Stomach (tissue), 9 donors: ENCODE results near the gene CCDC88B. TPM values are rescaled to one million over a fixed set of nuclear protein-coding genes. Genes with fewer than 3 reads are reported as not detected.

Experiments used
- DNase-seq, 2 donors: peaks; one replicate each; pipeline versions ENCODE4 v3.0.0 to v3.0.0-alpha.2; 2013 to 2019
- H3K27ac ChIP-seq, 5 donors: fragments of 200-600 bp in 4 of 5; sonication (generic) in 4 of 5; one replicate each; pipeline ENCODE4 v1.5.1; 2013 to 2019; ENCODE audit warnings: mild to moderate bottlenecking in 1 of 5, moderate library complexity in 1 of 5
- H3K27me3 ChIP-seq, 3 donors: fragments of 200-600 bp; sonication (generic); one replicate each; pipeline ENCODE4 v1.5.1; 2017 to 2019; ENCODE audit warnings: mixed run types in 1 of 3
- H3K36me3 ChIP-seq, 4 donors: fragments of 200-600 bp; sonication (generic); 1 replicate in 3 of 4; 2 replicates in 1 of 4; pipeline ENCODE4 v1.5.1; 2016 to 2019
- H3K4me1 ChIP-seq, 4 donors: fragments of 200-600 bp; sonication (generic); one replicate each; pipeline ENCODE4 v1.5.1; 2016 to 2019
- H3K4me3 ChIP-seq, 4 donors: fragments of 200-600 bp; sonication (generic) in 3 of 4; one replicate each; pipeline ENCODE4 v1.5.1; 2016 to 2019; ENCODE audit warnings: mild to moderate bottlenecking in 1 of 4
- H3K9me3 ChIP-seq, 4 donors: fragments of 200-600 bp; sonication (generic); one replicate each; pipeline ENCODE4 v1.5.1; 2016 to 2019
- CTCF ChIP-seq, 7 experiments: fragments of 450-650 bp in 4 of 7; fragments of 200-600 bp in 3 of 7; sonication (generic) in 3 of 7; IDR thresholded peaks; one replicate each; pipeline ENCODE4 v1.5.1; 2016 to 2019; ENCODE audit warnings: antibody characterized with exemption in 7 of 7, control low read depth in 2 of 7, mild to moderate bottlenecking in 1 of 7
- EP300 ChIP-seq: sonication (generic); formaldehyde crosslinking; IDR thresholded peaks from one replicate; pipeline ENCODE4 v1.6.1; 2017; ENCODE audit warnings: antibody characterized with exemption
- POLR2A ChIP-seq, 4 donors: fragments of 450-650 bp; IDR thresholded peaks; one replicate each; pipeline ENCODE4 v1.6.1; 2016; ENCODE audit warnings: antibody characterized with exemption in 4 of 4, control low read depth in 2 of 4, mild to moderate bottlenecking in 1 of 4, moderate library complexity in 1 of 4
- POLR2AphosphoS5 ChIP-seq, 3 donors: sonication (generic); formaldehyde crosslinking; IDR thresholded peaks; one replicate each; pipeline ENCODE4 v1.6.1; 2016; ENCODE audit warnings: antibody characterized with exemption in 3 of 3
- WGBS, 5 donors: extraction: QIAGEN DNeasy Blood & Tissue Kit in 3 of 5; methylation state at CpG; one replicate each; pipeline versions ENCODE4 v1.1.5 to v1.1.7; 2013 to 2018; 5-methylcytosine and 5-hydroxymethylcytosine counted together
- intact Hi-C: fragments of 100-400 bp; cut with DNase I; formaldehyde crosslinking; loops from one replicate; pipeline ENCODE4 v1.15.1; 2023; ENCODE audit warnings: low total_unique reads
- polyA plus RNA-seq, 3 donors: library from polyadenylated mRNA; stranded (reverse); fragments of 200-250 nt; gene quantifications; one replicate each; pipeline ENCODE4 v1.2.3, GENCODE V29; 2013
- total RNA-seq, 5 donors: library from RNA; depleted of rRNA; stranded (reverse); fragments of >200 nt; gene quantifications; one replicate each; pipeline versions ENCODE4 v1.1.0 to v1.2.3, GENCODE V29; 2014 to 2016
- donor health status: healthy with polysubstance abuse.
- donor health status: Bipolar disorder and iron deficiency.
- donor health status: healthy.

CCDC88B gene
- total and polyA plus RNA-seq, 8 donors: 1.8 to 137 (median 37.0) TPM

- intact Hi-C loops: no loop called here
- peak overlapping the region; percentile 94 to 99 (median 97) for H3K27ac ChIP-seq
- H3K9me3 ChIP-seq: no peaks in the 10 kb centered on the region
- H3K4me3 ChIP-seq: peak overlapping the region; percentile 69 to 81 (median 76)
- peaks cover 25 to 67% (median 57%) of the 10 kb centered on the region in 4 donors for H3K4me1 ChIP-seq
- H3K27me3 ChIP-seq: no peaks in the 10 kb centered on the region
- peak in 1 of 2 donors; percentile 55 for DNase-seq
- TF ChIP-seq POLR2A (IDR thresholded peaks at IDR 0.05) (no peak), CTCF (IDR thresholded peaks at IDR 0.05) (no peak), EP300 (no peak), POLR2AphosphoS5 (IDR thresholded peaks at IDR 0.05) (no peak)
- 11 to 35% (median 15%) methylated on average over 11 to 19 of the region's 19 CpGs for WGBS, 5 donors
- peaks cover 36 to 57% (median 52%) of the 10 kb centered on the region in 4 donors for H3K36me3 ChIP-seq
These were observed 20.9 kb upstream of the CCDC88B start for GRCh38 chr11:64318766-64319761.

GRCh38 chr11:64320556-64320955 lies 19.4 kb upstream of the CCDC88B start:
- 88 to 93% (median 90%) methylated on average over 4 to 7 of the region's 7 CpGs for WGBS, 5 donors
- peaks cover 25 to 61% (median 58%) of the 10 kb centered on the region in 4 donors for H3K4me1 ChIP-seq
- TF ChIP-seq EP300: no peak
- TF ChIP-seq POLR2A (IDR thresholded peaks at IDR 0.05): no peak
- no peak for TF ChIP-seq POLR2AphosphoS5 (IDR thresholded peaks at IDR 0.05)
- TF ChIP-seq CTCF (IDR thresholded peaks at IDR 0.05): no peak
- H3K27ac ChIP-seq: peak overlapping the region; percentile 84 to 99 (median 95)
- H3K27me3 ChIP-seq: no peaks in the 10 kb centered on the region
- no peaks in the 10 kb centered on the region for H3K9me3 ChIP-seq
- intact Hi-C loops: no loop called here
- no peak overlapping the region for H3K4me3 ChIP-seq
- DNase-seq: peak in 1 of 2 donors; percentile 5
- peaks cover 21 to 42% (median 38%) of the 10 kb centered on the region in 4 donors for H3K36me3 ChIP-seq

GRCh38 chr11:64321026-64321425 lies 19.0 kb upstream of the CCDC88B start:
- 64 to 74% (median 65%) methylated on average over 5 of the region's 5 CpGs for WGBS, 5 donors
- Histone ChIP-seq H3K9me3 (no peaks in the 10 kb centered on the region), H3K4me3 (no peak overlapping the region), H3K27me3 (no peaks in the 10 kb centered on the region), H3K27ac (peak overlapping the region; percentile 84 to 99 (median 95)), H3K36me3 (peaks cover 18 to 38% (median 33%) of the 10 kb centered on the region in 4 donors), H3K4me1 (peaks cover 25 to 59% (median 54%) of the 10 kb centered on the region in 4 donors)
- TF ChIP-seq CTCF (IDR thresholded peaks at IDR 0.05) (no peak), POLR2A (IDR thresholded peaks at IDR 0.05) (no peak), EP300 (no peak), POLR2AphosphoS5 (IDR thresholded peaks at IDR 0.05) (no peak)
- DNase-seq: no peak
- intact Hi-C loops: no loop called here

GRCh38 chr11:64321533-64321932 lies 18.5 kb upstream of the CCDC88B start:
- peak; percentile 81 to 87 for DNase-seq
- TF ChIP-seq POLR2AphosphoS5 (IDR thresholded peaks at IDR 0.05) (peak in 2 of 3 donors; percentile 64 to 75), CTCF (IDR thresholded peaks at IDR 0.05) (no peak)
- peak overlapping the region; percentile 84 to 99 (median 95) for H3K27ac ChIP-seq
- H3K36me3 ChIP-seq: peaks cover 14 to 33% (median 28%) of the 10 kb centered on the region in 4 donors
- H3K9me3 ChIP-seq: no peaks in the 10 kb centered on the region
- H3K4me3 ChIP-seq: no peak overlapping the region
- 36 to 81% (median 48%) methylated on average over 5 of the region's 5 CpGs for WGBS, 5 donors
- no peaks in the 10 kb centered on the region for H3K27me3 ChIP-seq
- intact Hi-C loops: no loop called here
- peaks cover 22 to 54% (median 49%) of the 10 kb centered on the region in 4 donors for H3K4me1 ChIP-seq
